Body of pancreas (tissue), 4 donors: ENCODE results near the gene C6orf52. TPM values are rescaled to one million over a fixed set of nuclear protein-coding genes. Genes with fewer than 3 reads are reported as not detected.

Experiments
- ATAC-seq: fragments of 150-250 bp; one replicate; pipeline ENCODE4 v1.9.1; 2016
- DNase-seq, 4 donors: peaks; one replicate each; pipeline ENCODE4 v3.0.0-alpha.2; 2019
- H3K27ac ChIP-seq, 4 donors: fragments of 200-600 bp; sonication (generic); 1 replicate in 3 of 4; 2 replicates in 1 of 4; pipeline versions ENCODE4 v1.5.1 to v1.6.1; 2016 to 2019; ENCODE audit warnings: mild to moderate bottlenecking in 1 of 4, mixed read lengths in 1 of 4, moderate library complexity in 1 of 4
- H3K27me3 ChIP-seq, 2 donors: fragments of 200-600 bp; sonication (generic); one replicate each; pipeline ENCODE4 v1.6.0; 2016; ENCODE audit warnings: mild to moderate bottlenecking in 1 of 2
- H3K36me3 ChIP-seq, 2 donors: fragments of 200-600 bp; sonication (generic); replicated peaks in 1 of 2; 2 replicates each; pipeline ENCODE4 v1.5.1; 2016; ENCODE audit warnings: low read depth in 2 of 2; ENCODE audit not compliant: insufficient read depth in 1 of 2
- H3K4me1 ChIP-seq: fragments of 200-600 bp; sonication (generic); one replicate; pipeline ENCODE4 v1.6.0; 2016
- H3K4me3 ChIP-seq, 2 donors: fragments of 200-600 bp; sonication (generic); 1 replicate in 1 of 2; 2 replicates in 1 of 2; pipeline ENCODE4 v1.5.1; 2016 to 2019
- H3K9me3 ChIP-seq, 3 donors: fragments of 200-600 bp; sonication (generic); 1 replicate in 2 of 3; 2 replicates in 1 of 3; pipeline ENCODE4 v1.5.1; 2016
- POLR2A ChIP-seq, 3 donors: fragments of 450-650 bp; IDR thresholded peaks; one replicate each; pipeline ENCODE4 v1.6.1; 2016; ENCODE audit warnings: antibody characterized with exemption in 3 of 3, mild to moderate bottlenecking in 2 of 3
- WGBS, 2 donors: methylation state at CpG; one replicate each; pipeline ENCODE4 v1.1.5; 2017; 5-methylcytosine and 5-hydroxymethylcytosine counted together
- intact Hi-C: fragments of 100-400 bp; cut with DNase I; formaldehyde crosslinking; loops from one replicate; pipeline ENCODE4 v1.15.1; 2023
- small RNA-seq: library from RNA; depleted of rRNA; stranded (forward); fragments of <200 nt; gene quantifications from one replicate; pipeline ENCODE3, GENCODE V24; 2016
- total RNA-seq, 2 donors: library from RNA; depleted of rRNA; stranded (reverse); fragments of >200 nt; gene quantifications; one replicate each; pipeline ENCODE4 v1.1.0, GENCODE V29; 2016
- TF ChIP-seq, protein P1 (sequence below), 7 experiments: fragments of 450-650 bp in 4 of 7; fragments of 200-600 bp in 3 of 7; sonication (generic) in 3 of 7; IDR thresholded peaks; one replicate each; pipeline ENCODE4 v1.5.1; 2016 to 2019; ENCODE audit warnings: antibody characterized with exemption in 7 of 7

The C6orf52 gene
- total RNA-seq, 2 donors from 2014 or later: not detected

DNA sequence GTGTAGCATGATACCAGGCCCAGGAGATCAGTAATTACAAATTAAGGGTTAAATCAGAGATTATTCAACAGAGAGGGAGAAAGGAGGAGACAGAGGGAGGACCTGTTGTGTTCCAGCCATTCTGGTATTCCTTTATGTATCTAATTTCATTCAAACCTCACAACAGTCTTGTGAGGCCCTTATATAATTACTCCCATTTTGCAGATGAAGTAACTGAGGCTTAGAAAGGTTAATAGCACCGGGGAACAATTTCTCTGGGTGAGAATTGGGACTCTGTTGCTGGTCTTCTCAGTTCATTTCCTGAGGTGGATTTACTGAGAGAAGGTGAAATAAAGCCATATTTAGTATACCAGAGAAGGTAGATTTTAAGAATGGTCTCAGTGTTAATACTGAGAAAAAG, 66.6 kb downstream of the C6orf52 start:
- 90 to 100% methylated on average over 1 of the region's 1 CpG for WGBS, 2 donors
- H3K27me3 ChIP-seq: no peaks in the 10 kb centered on the region
- no peak overlapping the region for H3K27ac ChIP-seq
- H3K4me3 ChIP-seq: no peak overlapping the region
- intact Hi-C loops: no loop called here
- DNase-seq (no peak), ATAC-seq (no peak)
- H3K36me3 ChIP-seq: no peaks in the 10 kb centered on the region
- no peak for TF ChIP-seq POLR2A (IDR thresholded peaks at IDR 0.05)
- TF ChIP-seq, protein P1, sequence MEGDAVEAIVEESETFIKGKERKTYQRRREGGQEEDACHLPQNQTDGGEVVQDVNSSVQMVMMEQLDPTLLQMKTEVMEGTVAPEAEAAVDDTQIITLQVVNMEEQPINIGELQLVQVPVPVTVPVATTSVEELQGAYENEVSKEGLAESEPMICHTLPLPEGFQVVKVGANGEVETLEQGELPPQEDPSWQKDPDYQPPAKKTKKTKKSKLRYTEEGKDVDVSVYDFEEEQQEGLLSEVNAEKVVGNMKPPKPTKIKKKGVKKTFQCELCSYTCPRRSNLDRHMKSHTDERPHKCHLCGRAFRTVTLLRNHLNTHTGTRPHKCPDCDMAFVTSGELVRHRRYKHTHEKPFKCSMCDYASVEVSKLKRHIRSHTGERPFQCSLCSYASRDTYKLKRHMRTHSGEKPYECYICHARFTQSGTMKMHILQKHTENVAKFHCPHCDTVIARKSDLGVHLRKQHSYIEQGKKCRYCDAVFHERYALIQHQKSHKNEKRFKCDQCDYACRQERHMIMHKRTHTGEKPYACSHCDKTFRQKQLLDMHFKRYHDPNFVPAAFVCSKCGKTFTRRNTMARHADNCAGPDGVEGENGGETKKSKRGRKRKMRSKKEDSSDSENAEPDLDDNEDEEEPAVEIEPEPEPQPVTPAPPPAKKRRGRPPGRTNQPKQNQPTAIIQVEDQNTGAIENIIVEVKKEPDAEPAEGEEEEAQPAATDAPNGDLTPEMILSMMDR (IDR thresholded peaks at IDR 0.05): no peak
- no peaks in the 10 kb centered on the region for H3K4me1 ChIP-seq
- H3K9me3 ChIP-seq: no peaks in the 10 kb centered on the region

DNA sequence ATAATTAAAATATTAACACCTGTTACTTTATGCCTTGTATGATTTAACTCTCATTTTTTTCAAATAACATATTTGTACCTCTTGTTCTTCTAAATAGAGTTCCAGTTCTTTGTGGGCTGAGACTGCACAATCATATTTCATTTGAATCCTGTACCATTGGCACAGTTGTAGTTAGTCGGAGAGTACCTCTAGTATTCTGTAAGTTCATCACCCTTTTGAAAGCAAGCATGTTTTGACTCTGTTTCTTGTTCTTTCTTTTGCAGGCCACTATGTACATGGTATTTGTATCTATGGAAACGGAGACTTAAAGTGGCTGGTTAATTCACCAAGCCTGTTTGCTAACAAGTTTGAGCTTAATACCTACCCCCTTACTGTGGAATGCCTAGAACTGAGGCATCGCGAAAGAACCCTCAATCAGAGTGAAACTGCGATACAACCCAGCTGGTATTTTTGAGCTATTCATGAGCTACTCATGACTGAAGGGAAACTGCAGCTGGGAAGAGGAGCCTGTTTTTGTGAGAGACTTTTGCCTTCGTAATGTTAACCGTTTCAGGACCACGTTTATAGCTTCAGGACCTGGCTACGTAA, 68.2 kb downstream of the C6orf52 start:
- H3K27me3 ChIP-seq: no peaks in the 10 kb centered on the region
- no peaks in the 10 kb centered on the region for H3K9me3 ChIP-seq
- no peak for TF ChIP-seq POLR2A (IDR thresholded peaks at IDR 0.05)
- TF ChIP-seq, protein P1 (IDR thresholded peaks at IDR 0.05): no peak
- ATAC-seq (no peak), DNase-seq (no peak)
- H3K27ac ChIP-seq: no peak overlapping the region
- H3K36me3 ChIP-seq: no peaks in the 10 kb centered on the region
- intact Hi-C loops: no loop called here
- H3K4me3 ChIP-seq: no peak overlapping the region
- 90 to 93% methylated on average over 9 of the region's 9 CpGs for WGBS, 2 donors
- no peaks in the 10 kb centered on the region for H3K4me1 ChIP-seq

DNA sequence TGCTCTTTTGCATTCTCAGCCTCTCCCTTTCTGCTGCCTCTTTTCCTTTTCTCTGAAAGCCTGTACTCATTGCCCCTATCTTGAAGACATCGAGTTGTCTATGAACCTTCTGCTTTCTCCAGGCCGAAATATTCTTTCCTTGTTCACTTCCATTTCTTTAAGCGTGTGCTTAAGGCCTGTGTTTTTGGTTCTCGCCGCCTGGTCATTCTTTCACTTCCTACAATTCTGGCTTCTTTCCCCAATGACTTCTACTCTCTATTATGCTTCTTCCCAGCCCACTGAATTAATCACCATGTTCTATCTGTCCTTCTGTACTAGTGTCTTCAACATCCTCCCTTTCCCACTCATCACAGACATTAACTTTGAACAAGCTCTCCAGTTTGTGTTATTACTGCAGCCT, 69.6 kb downstream of the C6orf52 start:
- intact Hi-C loops: no loop called here
- H3K27me3 ChIP-seq: no peaks in the 10 kb centered on the region
- H3K9me3 ChIP-seq: no peaks in the 10 kb centered on the region
- no peak for TF ChIP-seq POLR2A (IDR thresholded peaks at IDR 0.05)
- TF ChIP-seq, protein P1 (IDR thresholded peaks at IDR 0.05): no peak
- 81 to 91% methylated on average over 5 of the region's 5 CpGs for WGBS, 2 donors
- DNase-seq (no peak), ATAC-seq (no peak)
- H3K4me1 ChIP-seq: no peaks in the 10 kb centered on the region
- H3K36me3 ChIP-seq: no peaks in the 10 kb centered on the region
- no peak overlapping the region for H3K27ac ChIP-seq
- no peak overlapping the region for H3K4me3 ChIP-seq

DNA sequence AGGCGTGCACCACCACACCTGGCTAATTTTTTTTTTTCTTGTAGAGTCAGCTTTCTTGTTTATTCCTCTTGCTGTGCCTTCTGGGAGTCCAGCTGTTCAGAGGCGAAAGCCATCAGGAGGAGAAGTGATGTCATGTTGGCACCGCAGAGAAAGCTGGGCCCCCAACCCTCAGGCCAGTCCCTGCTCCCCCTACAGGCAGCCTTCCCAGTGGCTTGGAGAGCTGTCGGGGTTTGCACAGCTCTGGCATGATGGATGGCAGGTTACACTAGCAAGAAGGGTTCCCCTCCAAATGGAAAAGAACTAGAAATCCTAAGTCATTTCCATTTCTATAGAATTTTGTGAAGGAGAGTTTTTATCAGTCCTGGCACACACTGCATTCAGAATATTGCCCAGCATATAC, 72.6 kb downstream of the C6orf52 start:
- no peaks in the 10 kb centered on the region for H3K4me1 ChIP-seq
- intact Hi-C loops: no loop called here
- TF ChIP-seq, protein P1 (IDR thresholded peaks at IDR 0.05): no peak
- no peak for TF ChIP-seq POLR2A (IDR thresholded peaks at IDR 0.05)
- H3K9me3 ChIP-seq: no peaks in the 10 kb centered on the region
- no peak overlapping the region for H3K27ac ChIP-seq
- DNase-seq: no peak
- 96 to 98% methylated on average over 4 of the region's 4 CpGs for WGBS, 2 donors
- no peaks in the 10 kb centered on the region for H3K27me3 ChIP-seq
- no peak overlapping the region for H3K4me3 ChIP-seq
- no peak for ATAC-seq
- H3K36me3 ChIP-seq: no peaks in the 10 kb centered on the region

Small RNA genes within 50 kb of the gene (small RNA-seq; reads per million reads assigned to genes)
- gene RF00019: not detected

Other genes with a start within 250 kb of the C6orf52 start
- 1 to 10 TPM; 4.4 to 7.6 TPM for gene GCNT2, start 173.3 kb downstream of the C6orf52 start, total RNA-seq
- gene PAK1IP1, start 356 bp upstream of the C6orf52 start, total RNA-seq: 1 to 10 TPM; 2.1 to 8.6 TPM
- gene TMEM14C, start 28.5 kb upstream of the C6orf52 start, total RNA-seq: 10 to 100 TPM; 31.6 to 61.0 TPM
- 10 to 100 TPM; 49.3 to 49.4 TPM for gene TMEM14B, start 53.2 kb upstream of the C6orf52 start, total RNA-seq
- under 1 TPM in 1 of 2 donors, not detected in 1; 0.26 TPM for gene MAK, start 143.9 kb upstream of the C6orf52 start, total RNA-seq
- not detected for gene GCM2, start 187.4 kb upstream of the C6orf52 start, total RNA-seq
- gene SYCP2L, start 192.4 kb upstream of the C6orf52 start, total RNA-seq: 1 to 10 TPM; 2.1 to 3.3 TPM